HG03354 (cell line): Measurements from ENCODE around the gene ADAMTS2.

Source experiments
- ATAC-seq: cut with Tn5 transposase; IDR thresholded peaks from one replicate; pipeline ENCODE4 v1.9.1; 2021; ENCODE audit warnings: mild to moderate bottlenecking; ENCODE audit not compliant: unreplicated experiment, poor library complexity, severe bottlenecking

ADAMTS2 gene

GRCh38 chr5:179171816-179172745, 173.2 kb downstream of the ADAMTS2 start:
- no peak for ATAC-seq

- ATAC-seq, result no peak
Measured at GRCh38 chr5:179171251-179171815, 173.9 kb downstream of the ADAMTS2 start.

DNA sequence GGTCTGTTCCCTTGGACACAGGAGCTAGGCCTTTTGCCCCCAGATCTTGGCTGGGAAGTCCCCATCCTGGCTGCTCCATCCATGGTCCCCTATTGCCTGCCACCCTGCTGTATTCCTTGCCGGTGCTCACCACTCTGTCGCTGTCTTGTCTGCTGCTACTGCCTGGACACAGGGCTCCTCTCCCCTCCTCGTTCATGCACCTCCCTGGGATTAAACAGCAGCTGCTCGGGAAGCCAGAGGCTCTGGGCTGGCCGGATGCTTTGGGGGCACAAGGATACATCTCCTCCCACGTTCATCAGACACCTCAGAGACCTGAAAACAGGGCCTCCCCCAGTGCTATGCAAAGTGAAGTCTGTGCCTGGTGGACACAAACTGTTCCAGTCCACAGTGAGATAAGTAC, 174.7 kb downstream of the ADAMTS2 start:
- no peak for ATAC-seq

- ATAC-seq, result no peak
Measured at GRCh38 chr5:179169836-179170235, 175.4 kb downstream of the ADAMTS2 start.

- ATAC-seq, result no peak
Measured at GRCh38 chr5:179168664-179169063, 176.6 kb downstream of the ADAMTS2 start.

DNA sequence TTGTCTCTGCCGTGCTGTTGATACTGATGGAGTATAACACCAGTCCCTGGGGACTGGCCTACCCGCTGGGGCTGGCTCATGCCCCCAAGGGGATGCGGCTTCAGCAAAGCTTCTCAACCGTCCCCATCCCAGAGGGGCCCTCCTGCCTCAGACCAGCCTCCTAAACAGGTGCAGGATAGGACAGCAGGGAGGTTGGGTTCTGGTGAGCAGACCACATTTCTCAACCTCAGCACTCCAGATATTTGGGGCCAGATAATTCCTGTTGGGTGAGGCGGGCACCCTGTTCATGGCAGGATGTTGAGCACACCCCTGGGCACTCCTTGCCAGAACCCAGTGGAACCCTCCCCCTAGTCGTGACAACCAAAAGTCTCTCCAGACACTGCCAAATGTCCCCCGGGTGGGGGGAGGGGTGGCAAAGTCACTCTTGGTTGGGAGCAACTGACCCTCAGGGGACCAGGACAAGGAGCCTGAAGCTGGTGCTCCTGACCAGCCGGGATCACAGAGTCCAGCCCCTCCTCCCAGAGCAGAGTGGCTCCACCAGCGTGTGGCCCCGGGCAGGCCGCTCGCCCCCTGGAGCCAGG, 177.3 kb downstream of the ADAMTS2 start:
- no peak for ATAC-seq

GRCh38 chr5:179166886-179167841, 178.1 kb downstream of the ADAMTS2 start:
- peak; percentile 81 for ATAC-seq

DNA sequence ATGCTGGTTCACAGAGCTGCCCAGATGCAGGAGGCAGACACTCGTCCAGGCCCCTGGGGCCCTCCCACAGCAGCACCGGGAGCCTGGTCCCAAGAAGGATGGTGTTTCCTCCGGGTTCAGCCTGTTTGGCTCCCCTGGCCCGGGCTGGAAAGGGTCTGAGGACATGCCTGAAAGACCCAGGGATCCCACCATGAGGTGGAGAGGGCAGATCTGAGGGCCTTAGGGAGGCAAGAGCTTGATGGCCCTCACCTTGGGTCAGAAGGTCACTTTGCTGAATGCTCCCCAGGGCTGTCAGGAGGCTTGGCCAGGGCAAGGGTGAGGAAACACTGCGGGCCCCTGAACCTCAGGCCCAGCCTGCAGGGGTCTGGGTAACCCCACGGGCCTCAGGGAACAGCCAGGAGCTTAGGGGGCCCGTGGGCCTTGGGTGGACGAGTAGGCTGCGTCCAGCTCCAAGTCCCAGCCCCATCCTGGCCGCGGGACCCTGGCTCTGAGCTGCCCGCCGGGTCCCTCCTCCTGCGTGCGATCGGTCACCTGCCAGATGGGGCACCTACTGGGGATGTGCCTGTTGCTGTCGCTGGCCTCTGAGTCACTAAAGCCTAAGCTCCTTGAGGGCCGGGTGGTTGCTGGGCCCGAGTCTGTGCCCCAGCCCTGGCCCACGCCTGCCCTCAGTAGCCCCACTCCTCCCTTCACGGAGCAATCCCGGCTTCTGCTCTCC, 178.9 kb downstream of the ADAMTS2 start:
- ATAC-seq, result no peak

DNA sequence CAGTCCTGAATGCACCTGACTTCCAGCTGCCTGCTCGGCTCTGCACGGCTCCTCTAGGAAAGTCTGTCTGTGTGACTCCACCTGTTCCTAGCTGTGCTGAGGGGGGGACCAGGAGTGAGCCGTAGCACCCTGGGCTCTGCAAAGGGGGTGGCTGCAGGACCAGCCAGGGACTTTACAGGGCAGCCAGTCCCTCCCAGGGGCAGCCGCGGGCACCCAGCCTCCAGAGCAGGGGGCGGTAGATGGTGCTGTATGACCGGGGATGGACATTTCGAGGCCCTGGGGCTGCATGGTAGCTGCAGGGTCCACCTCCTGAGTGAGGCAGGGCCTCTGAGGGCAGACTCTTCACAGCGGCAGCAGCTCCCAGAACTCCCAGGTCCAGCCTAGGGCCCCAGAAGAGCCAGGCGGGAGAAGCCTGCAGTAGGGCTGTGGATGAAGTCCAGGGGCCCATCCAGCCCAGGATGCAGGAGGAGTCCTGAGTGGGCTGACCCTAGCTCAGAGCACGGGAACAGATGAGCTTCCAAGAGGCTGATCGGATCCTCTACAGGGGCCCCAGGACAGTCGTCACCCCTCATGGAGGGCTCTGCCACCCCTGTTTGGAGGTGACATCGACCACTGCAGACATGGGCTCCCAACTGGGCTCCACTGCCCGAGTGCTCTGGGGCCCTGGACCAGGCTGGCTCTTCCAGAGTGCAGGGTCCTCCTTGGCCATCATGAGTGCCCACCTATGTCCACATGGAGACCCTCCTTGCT, 179.7 kb downstream of the ADAMTS2 start:
- ATAC-seq, result no peak

DNA sequence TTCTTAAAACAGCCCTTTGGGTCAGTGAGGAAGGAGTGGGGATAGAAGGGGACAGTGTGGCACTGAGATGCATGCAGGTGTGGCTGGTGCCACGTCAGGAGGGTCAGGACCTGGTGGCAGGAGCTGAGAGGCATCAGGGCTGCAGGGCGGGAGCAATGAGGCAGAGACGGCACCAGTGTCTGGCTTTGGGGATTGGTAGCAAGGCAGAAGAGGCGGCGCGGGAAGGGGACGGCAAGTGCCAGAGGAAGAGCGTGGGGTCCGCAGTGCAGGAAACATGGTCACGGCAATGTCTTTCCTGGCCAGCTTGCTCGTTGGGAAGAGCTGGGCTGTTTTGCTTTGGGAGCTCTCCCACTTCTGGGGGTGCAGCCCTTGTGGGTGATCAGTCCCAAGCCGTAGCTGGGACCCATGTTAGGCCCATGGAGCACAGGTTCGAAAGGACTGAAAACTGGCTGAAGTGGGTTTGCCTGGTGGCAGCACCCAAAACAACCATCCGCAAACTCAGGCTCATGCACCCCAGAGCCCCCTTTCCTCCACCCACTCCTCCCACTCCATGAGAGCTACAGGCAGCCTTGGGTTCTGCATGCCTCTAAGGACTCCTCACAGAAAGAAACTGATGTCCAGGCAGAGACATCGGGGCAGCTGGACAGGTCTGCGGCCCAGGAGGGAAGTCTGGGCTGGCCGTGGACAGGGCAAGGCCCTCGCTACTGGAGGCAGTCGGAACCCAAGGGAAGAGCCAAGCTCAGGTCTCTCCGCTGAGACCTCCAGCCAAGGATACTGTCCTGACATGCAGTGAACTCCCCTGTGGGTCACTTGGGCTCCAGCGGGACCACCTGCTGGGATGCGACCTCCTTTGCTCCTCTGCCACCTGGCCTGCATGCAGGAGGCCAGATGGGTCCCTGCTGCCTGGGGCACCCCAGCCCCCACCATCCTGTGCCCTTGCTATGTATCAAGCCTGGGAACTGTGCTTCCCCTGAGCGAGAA, 180.6 kb downstream of the ADAMTS2 start:
- no peak for ATAC-seq

DNA sequence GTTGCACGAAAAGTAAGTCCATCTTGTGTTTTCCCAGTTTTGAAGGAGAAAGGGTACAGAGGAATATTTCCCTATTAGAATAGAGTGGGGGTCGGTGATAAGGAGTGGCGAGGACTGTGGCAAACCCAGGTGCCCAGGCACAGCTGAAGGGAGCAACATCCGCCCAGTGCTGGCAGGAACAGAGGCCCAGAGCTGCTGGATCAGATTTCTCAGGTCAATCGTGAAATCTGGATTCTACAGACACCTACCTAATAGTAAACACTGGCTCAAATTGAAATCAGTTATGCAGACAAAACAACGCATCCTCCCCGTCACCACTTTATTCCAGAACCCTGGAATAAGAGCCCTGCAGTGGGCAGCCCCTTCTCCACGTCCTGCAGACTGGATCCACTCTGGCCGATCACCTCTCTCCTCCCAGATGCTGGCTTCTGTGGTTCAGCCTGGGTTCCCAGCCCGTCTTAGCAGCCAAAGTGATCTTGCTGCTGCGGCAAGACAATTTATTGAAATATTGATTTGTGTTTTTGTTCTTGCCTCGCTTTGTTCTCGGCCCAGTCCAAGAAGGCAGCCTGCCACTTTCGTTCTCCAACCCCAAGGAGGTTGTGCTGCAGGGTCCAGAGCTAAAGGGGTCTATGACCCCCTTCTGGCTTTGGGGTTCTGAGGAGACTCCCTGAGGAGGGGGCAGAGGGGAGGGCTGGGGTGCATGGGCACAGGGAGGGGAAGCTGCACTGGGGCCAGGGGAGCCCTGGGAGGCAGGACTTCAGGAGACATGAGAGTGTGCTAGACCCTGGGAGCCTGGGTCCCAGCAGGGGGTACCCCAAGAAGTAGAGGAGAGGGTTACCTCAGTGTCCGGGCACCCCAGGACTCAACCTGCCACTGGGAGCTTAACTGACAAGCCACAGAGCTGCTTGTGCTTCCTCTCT, 181.8 kb downstream of the ADAMTS2 start:
- no peak for ATAC-seq

GRCh38 chr5:179162351-179163235, 182.7 kb downstream of the ADAMTS2 start:
- no peak for ATAC-seq

DNA sequence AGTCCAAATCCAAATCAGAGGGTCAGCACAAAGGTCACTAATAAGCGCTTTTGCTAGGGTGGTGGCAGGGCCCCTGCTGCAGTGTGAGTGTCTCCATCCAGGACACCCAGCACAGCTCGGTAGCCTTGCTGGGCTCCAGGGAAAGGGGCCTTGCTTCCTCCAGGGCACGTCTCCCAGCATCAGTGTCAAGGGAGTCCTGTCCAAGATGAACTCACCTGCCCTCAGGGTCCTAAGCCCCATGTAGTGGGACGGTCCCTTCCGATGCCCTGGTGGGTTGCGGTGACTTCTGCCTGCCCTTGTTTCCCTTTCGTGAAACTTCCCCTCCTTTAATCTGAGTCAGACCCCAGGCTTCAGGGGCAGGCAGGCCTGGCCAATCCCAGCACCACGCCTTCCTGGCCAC, 183.4 kb downstream of the ADAMTS2 start:
- ATAC-seq, result no peak

GRCh38 chr5:179160584-179160983, 184.7 kb downstream of the ADAMTS2 start:
- no peak for ATAC-seq

- ATAC-seq, result no peak
Measured at GRCh38 chr5:179158556-179158955, 186.7 kb downstream of the ADAMTS2 start.
